Caco-2 (cell line): ENCODE results near the gene KCMF1. TPM values are rescaled to one million over a fixed set of nuclear protein-coding genes. Genes with fewer than 3 reads are reported as not detected.

Experiments
- BruUV-seq: library from RNA; stranded (reverse); fragments of 400-500 nt; replicated peaks from 2 replicates; lab custom pipeline; 2021; lab: Mats Ljungman, UMichigan
- CTCF ChIA-PET: fragments of 300-600 bp; sonication (Branson Sonifier 250); formaldehyde crosslinking; loops from one replicate; lab custom pipeline; 2022; ENCODE audit warnings: antibody characterized with exemption; lab: Charles Lee
- POLR2A ChIA-PET: fragments of 300-600 bp; sonication (Branson Sonifier 250); formaldehyde crosslinking; loops from one replicate; lab custom pipeline; 2022; ENCODE audit warnings: antibody characterized with exemption; lab: Charles Lee
- DNase-seq, 2 experiments: peaks; one replicate each; pipeline versions ENCODE4 v3.0.0 to v3.0.0-alpha.2; 2020 to 2022
- H3K27me3 ChIP-seq: replicated peaks from 2 replicates; pipeline ENCODE4 v1.6.0; 2011; ENCODE audit warnings: low read length; ENCODE audit not compliant: control insufficient read depth, insufficient read depth
- H3K36me3 ChIP-seq: 2 replicates; pipeline ENCODE4 v1.5.1; 2011; ENCODE audit warnings: low read length; ENCODE audit not compliant: control insufficient read depth, insufficient read depth
- H3K4me1 ChIP-seq: fragments of 250-450 bp; sonication (Bioruptor Pico); 2 replicates; pipeline ENCODE4 v1.5.1; 2020; ENCODE audit warnings: mild to moderate bottlenecking
- H3K4me3 ChIP-seq: 2 replicates; pipeline ENCODE4 v1.5.1; 2011; ENCODE audit warnings: low read depth, mild to moderate bottlenecking, control low read depth, low read length
- H3K9me3 ChIP-seq: fragments of 250-450 bp; sonication (Bioruptor Pico); 2 replicates; pipeline ENCODE4 v1.5.1; 2020; ENCODE audit warnings: mild to moderate bottlenecking, moderate library complexity
- H3K27ac Mint-ChIP-seq: one replicate; pipeline ENCODE4 v1.8.0; 2022; ENCODE audit warnings: mixed read lengths; ENCODE audit not compliant: unreplicated experiment
- H3K27me3 Mint-ChIP-seq: one replicate; pipeline ENCODE4 v1.8.0; 2022; ENCODE audit warnings: mixed read lengths; ENCODE audit not compliant: insufficient read depth, unreplicated experiment
- H3K36me3 Mint-ChIP-seq: one replicate; pipeline ENCODE4 v1.8.0; 2022; ENCODE audit warnings: mild to moderate bottlenecking, mixed read lengths; ENCODE audit not compliant: insufficient read depth, unreplicated experiment
- H3K4me1 Mint-ChIP-seq: one replicate; pipeline ENCODE4 v1.8.0; 2022; ENCODE audit warnings: low read depth, mixed read lengths; ENCODE audit not compliant: unreplicated experiment
- H3K4me3 Mint-ChIP-seq: one replicate; pipeline ENCODE4 v1.8.0; 2022; ENCODE audit warnings: mild to moderate bottlenecking, moderate library complexity, mixed read lengths; ENCODE audit not compliant: unreplicated experiment
- H3K9me3 Mint-ChIP-seq: one replicate; pipeline ENCODE4 v1.8.0; 2022; ENCODE audit warnings: mixed read lengths; ENCODE audit not compliant: unreplicated experiment
- CTCF ChIP-seq, 2 experiments: fragments of 200-600 bp in 1 of 2; IDR thresholded peaks; 1 replicate in 1 of 2; 2 replicates in 1 of 2; pipeline versions ENCODE4 v1.5.1 to v1.8.0; 2011 to 2022; ENCODE audit warnings: antibody characterized with exemption in 1 of 2, control low read depth in 1 of 2, inconsistent platforms in 1 of 2, low read depth in 1 of 2, low read length in 1 of 2, mild to moderate bottlenecking in 1 of 2, moderate library complexity in 1 of 2; ENCODE audit not compliant: insufficient read depth in 1 of 2, severe bottlenecking in 1 of 2, unreplicated experiment in 1 of 2
- intact Hi-C: fragments of 100-400 bp; cut with micrococcal nuclease; formaldehyde crosslinking; loops from one replicate; pipeline ENCODE4 v1.10.0; 2022; ENCODE audit not compliant: unreplicated experiment
- total RNA-seq: library from RNA; stranded (reverse); gene quantifications from 2 replicates; pipeline ENCODE4 v1.2.3, GENCODE V29; 2022

KCMF1 gene
- total RNA-seq, 1 experiment from 2014 or later = 81.5 TPM

- intact Hi-C loops = no loop called here
- Mint-ChIP-seq H3K27me3 (no peaks in the 10 kb centered on the region), H3K36me3 (no peaks in the 10 kb centered on the region), H3K27ac (peak overlapping the region; percentile 22), H3K4me1 (peaks cover 20% of the 10 kb centered on the region), H3K4me3 (peak overlapping the region; percentile 1), H3K9me3 (no peaks in the 10 kb centered on the region)
- CTCF ChIA-PET = interaction anchor here (0.6 kb wide), 1 partner anchor 21 kb away, joined by 3 read pairs; no protein-coding TSS in a partner anchor
- Histone ChIP-seq H3K36me3 (no peaks in the 10 kb centered on the region), H3K27me3 (no peaks in the 10 kb centered on the region), H3K4me1 (peaks cover 8% of the 10 kb centered on the region), H3K4me3 (no peak overlapping the region), H3K9me3 (no peaks in the 10 kb centered on the region)
- no peak for TF ChIP-seq CTCF (IDR thresholded peaks at IDR 0.05; ENCODE audit: insufficient read depth in 1 of 2, low read depth in 1 of 2, low read length in 1 of 2, severe bottlenecking in 1 of 2, unreplicated experiment in 1 of 2)
- peak; percentile 29 to 80 for DNase-seq
- BruUV-seq = no TSS peak
- POLR2A ChIA-PET = no interaction called here
Measured at GRCh38 chr2:84946204-84947009, 24.6 kb upstream of the KCMF1 start.

- Mint-ChIP-seq H3K27me3 (no peaks in the 10 kb centered on the region), H3K4me1 (peaks cover 20% of the 10 kb centered on the region), H3K9me3 (no peaks in the 10 kb centered on the region), H3K27ac (no peak overlapping the region), H3K36me3 (no peaks in the 10 kb centered on the region), H3K4me3 (no peak overlapping the region)
- H3K9me3 ChIP-seq = no peaks in the 10 kb centered on the region
- ChIA-PET POLR2A (no interaction called here), CTCF (no interaction called here)
- no peak for DNase-seq
- no peak overlapping the region for H3K4me3 ChIP-seq
- BruUV-seq = no TSS peak
- no peaks in the 10 kb centered on the region for H3K27me3 ChIP-seq
- no peak for TF ChIP-seq CTCF (IDR thresholded peaks at IDR 0.05; ENCODE audit: insufficient read depth in 1 of 2, low read depth in 1 of 2, low read length in 1 of 2, severe bottlenecking in 1 of 2, unreplicated experiment in 1 of 2)
- H3K4me1 ChIP-seq = peaks cover 8% of the 10 kb centered on the region
- intact Hi-C loops = no loop called here
- H3K36me3 ChIP-seq = no peaks in the 10 kb centered on the region
Measured at GRCh38 chr2:84947010-84947593, 23.9 kb upstream of the KCMF1 start.

DNA sequence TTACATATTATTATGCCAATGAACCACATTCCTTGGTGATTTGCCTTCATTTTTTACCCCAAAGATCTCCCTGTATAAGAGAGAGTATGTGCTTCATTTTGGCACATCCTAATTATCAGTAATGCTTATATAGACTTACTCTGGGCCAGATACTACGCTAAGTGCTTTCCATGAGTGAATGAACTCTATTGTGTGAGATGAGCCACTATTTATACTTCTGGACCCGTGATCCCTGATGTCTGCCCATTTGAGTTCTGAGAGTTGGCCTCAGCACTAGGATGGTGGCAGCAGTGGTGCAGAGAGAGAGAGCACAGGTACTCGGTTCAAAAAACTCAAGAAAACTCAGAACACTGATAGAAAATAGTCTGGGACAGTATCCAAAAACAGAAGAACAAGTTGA lies 17.4 kb upstream of the KCMF1 start:
- H3K4me3 ChIP-seq = no peak overlapping the region
- no peak overlapping the region for H3K27ac Mint-ChIP-seq
- peaks cover 15% of the 10 kb centered on the region for H3K4me1 ChIP-seq
- intact Hi-C loops = no loop called here
- no TSS peak for BruUV-seq
- no peaks in the 10 kb centered on the region for H3K36me3 ChIP-seq
- H3K4me3 Mint-ChIP-seq = no peak overlapping the region
- H3K36me3 Mint-ChIP-seq = peaks cover 10% of the 10 kb centered on the region
- ChIA-PET CTCF (no interaction called here), POLR2A (no interaction called here)
- no peaks in the 10 kb centered on the region for H3K27me3 Mint-ChIP-seq
- no peak for DNase-seq
- no peak for TF ChIP-seq CTCF (IDR thresholded peaks at IDR 0.05; ENCODE audit: insufficient read depth in 1 of 2, low read depth in 1 of 2, low read length in 1 of 2, severe bottlenecking in 1 of 2, unreplicated experiment in 1 of 2)
- H3K9me3 Mint-ChIP-seq = no peaks in the 10 kb centered on the region
- H3K27me3 ChIP-seq = no peaks in the 10 kb centered on the region
- no peaks in the 10 kb centered on the region for H3K9me3 ChIP-seq
- peaks cover 11% of the 10 kb centered on the region for H3K4me1 Mint-ChIP-seq
